22Rv1 (cell line): ENCODE data around the gene CCDC57.

Experiments used
- ZFX ChIP-seq: fragments of 450-650 bp; IDR thresholded peaks from 2 replicates; pipeline ENCODE4 v1.6.1; 2017; ENCODE audit warnings: antibody characterized with exemption, borderline replicate concordance
- TF ChIP-seq, protein P1 (sequence below): fragments of 450-650 bp; IDR thresholded peaks from 2 replicates; pipeline ENCODE4 v1.5.1; 2017; ENCODE audit warnings: mild to moderate bottlenecking

DNA sequence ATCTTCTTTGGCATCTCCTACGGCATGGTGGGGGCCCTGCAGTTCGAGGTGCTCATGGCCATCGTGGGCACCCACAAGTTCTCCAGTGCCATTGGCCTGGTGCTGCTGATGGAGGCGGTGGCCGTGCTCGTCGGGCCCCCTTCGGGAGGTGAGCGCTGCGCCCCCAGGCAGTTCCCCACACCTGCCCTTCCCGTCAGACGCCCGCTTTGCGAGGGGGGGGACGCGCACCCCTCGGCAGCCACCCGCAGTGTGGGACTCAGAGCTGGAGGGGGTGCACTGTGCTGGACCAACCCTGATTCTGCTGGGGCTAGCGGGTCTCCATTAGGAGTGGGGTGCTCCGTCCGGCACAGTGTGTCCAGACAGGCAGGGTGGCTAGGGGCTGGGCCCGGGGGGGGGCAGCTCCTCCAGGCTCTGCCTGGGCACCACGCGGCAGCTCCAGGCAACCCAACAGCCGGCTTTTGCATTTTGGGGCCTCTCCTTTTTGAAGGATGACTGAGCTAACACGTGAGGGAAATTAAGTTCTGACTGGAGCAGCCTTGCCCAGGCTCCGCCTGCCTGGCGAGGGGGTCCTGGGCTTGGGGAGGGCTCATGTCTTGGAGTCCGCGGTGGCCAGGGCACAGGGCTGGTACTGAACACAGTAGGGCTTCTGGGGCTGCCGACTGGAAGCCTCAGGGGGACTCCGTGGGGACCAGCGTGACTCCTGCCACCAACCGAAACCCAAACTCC lies 25.3 kb upstream of the CCDC57 start:
- TF ChIP-seq, protein P1, sequence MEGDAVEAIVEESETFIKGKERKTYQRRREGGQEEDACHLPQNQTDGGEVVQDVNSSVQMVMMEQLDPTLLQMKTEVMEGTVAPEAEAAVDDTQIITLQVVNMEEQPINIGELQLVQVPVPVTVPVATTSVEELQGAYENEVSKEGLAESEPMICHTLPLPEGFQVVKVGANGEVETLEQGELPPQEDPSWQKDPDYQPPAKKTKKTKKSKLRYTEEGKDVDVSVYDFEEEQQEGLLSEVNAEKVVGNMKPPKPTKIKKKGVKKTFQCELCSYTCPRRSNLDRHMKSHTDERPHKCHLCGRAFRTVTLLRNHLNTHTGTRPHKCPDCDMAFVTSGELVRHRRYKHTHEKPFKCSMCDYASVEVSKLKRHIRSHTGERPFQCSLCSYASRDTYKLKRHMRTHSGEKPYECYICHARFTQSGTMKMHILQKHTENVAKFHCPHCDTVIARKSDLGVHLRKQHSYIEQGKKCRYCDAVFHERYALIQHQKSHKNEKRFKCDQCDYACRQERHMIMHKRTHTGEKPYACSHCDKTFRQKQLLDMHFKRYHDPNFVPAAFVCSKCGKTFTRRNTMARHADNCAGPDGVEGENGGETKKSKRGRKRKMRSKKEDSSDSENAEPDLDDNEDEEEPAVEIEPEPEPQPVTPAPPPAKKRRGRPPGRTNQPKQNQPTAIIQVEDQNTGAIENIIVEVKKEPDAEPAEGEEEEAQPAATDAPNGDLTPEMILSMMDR = no peak
- TF ChIP-seq ZFX = no peak
